Lower leg skin (tissue), 3 donors: Measurements from ENCODE around the gene VSIG10L.

ENCODE experiments used
- POLR2A ChIP-seq, 2 donors: fragments of 450-650 bp; IDR thresholded peaks; one replicate each; pipeline ENCODE4 v1.6.1; 2016 to 2017; ENCODE audit warnings: antibody characterized with exemption in 2 of 2, mild to moderate bottlenecking in 1 of 2, moderate library complexity in 1 of 2
- TF ChIP-seq, protein P1 (sequence below), 3 donors: fragments of 450-650 bp; IDR thresholded peaks; one replicate each; pipeline ENCODE4 v1.5.1; 2016; ENCODE audit warnings: antibody characterized with exemption in 3 of 3, mild to moderate bottlenecking in 3 of 3, moderate library complexity in 2 of 3

DNA sequence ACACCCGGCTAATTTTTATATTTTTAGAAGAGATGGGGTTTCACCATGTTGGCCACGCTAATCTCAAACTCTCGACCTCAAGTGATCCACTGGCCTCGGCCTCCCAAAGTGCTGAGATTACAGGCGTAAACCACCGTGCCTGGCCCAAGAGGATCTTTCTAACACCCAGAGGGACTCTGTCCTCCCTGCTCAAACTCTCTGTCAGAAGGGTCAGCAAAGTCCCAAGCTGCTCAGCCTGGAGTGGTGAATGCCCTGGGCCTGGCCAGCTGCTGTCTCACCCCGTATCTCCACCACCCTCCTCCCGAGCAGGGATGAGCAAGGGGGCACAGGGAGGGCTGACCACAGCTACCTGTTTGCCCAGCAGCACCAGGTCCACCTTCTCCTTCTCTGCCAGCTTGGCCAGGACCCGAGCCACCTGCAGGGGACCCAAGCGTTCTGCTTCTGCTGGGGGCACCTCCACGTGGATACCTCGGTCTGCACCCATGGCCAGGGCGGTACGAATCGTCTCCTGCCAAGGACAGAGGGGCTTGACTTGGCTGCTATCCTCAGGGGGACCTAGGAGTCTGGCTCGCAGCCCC is 10.9 kb upstream of the VSIG10L start:
- TF ChIP-seq, protein P1, sequence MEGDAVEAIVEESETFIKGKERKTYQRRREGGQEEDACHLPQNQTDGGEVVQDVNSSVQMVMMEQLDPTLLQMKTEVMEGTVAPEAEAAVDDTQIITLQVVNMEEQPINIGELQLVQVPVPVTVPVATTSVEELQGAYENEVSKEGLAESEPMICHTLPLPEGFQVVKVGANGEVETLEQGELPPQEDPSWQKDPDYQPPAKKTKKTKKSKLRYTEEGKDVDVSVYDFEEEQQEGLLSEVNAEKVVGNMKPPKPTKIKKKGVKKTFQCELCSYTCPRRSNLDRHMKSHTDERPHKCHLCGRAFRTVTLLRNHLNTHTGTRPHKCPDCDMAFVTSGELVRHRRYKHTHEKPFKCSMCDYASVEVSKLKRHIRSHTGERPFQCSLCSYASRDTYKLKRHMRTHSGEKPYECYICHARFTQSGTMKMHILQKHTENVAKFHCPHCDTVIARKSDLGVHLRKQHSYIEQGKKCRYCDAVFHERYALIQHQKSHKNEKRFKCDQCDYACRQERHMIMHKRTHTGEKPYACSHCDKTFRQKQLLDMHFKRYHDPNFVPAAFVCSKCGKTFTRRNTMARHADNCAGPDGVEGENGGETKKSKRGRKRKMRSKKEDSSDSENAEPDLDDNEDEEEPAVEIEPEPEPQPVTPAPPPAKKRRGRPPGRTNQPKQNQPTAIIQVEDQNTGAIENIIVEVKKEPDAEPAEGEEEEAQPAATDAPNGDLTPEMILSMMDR (IDR thresholded peaks at IDR 0.05) = no peak
- TF ChIP-seq POLR2A (IDR thresholded peaks at IDR 0.05) = no peak
